Measurements from ENCODE around the gene ZNF609. TPM values are rescaled to one million over a fixed set of nuclear protein-coding genes. Genes with fewer than 3 reads are reported as not detected.

The ZNF609 gene
- total and polyA plus RNA-seq, 8 donors: 4.2 to 25.2 (median 13.1) TPM

DNA sequence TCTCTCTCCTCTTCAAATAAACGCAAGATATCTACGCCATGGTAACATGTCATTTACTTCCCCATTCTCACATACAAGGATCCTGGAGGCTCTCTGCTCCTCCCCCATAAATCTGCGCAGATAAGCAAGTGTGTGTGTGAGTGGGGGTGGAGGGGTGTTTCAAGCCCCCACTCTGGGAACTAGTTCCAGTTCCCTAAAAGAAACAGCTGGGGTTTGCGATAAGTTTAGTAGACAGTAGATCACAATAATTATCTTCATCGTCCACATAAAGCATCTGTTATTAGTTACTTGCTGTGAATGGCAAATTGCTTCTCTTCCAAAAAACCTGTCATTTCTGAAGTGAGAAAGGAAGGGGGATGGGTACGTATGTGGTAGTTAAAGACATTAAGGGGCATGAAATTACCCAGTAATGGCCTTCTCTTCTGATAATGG, 235.2 kb downstream of the ZNF609 start:
- H3K27ac ChIP-seq: peak overlapping the region in 1 of 4 donors; percentile 37
- peak in 1 of 6 donors; percentile 50 for DNase-seq
- no peaks in the 10 kb centered on the region for H3K9me3 ChIP-seq
- intact Hi-C loops (cut with DNase I): no loop called here
- no peaks in the 10 kb centered on the region for H3K27me3 ChIP-seq
- FAIRE-seq: no peak
- H3K36me3 ChIP-seq: peaks cover 0 to 2% (median 0%) of the 10 kb centered on the region in 3 donors
- peaks cover 11 to 51% (median 22%) of the 10 kb centered on the region in 3 donors for H3K4me1 ChIP-seq
- peak in 2 of 4 donors; percentile 7 to 53 for ATAC-seq
- no peak overlapping the region for H3K4me3 ChIP-seq
- 62 to 69% methylated on average over 6 of the region's 6 CpGs for WGBS, 2 donors
- TF ChIP-seq, protein P1, sequence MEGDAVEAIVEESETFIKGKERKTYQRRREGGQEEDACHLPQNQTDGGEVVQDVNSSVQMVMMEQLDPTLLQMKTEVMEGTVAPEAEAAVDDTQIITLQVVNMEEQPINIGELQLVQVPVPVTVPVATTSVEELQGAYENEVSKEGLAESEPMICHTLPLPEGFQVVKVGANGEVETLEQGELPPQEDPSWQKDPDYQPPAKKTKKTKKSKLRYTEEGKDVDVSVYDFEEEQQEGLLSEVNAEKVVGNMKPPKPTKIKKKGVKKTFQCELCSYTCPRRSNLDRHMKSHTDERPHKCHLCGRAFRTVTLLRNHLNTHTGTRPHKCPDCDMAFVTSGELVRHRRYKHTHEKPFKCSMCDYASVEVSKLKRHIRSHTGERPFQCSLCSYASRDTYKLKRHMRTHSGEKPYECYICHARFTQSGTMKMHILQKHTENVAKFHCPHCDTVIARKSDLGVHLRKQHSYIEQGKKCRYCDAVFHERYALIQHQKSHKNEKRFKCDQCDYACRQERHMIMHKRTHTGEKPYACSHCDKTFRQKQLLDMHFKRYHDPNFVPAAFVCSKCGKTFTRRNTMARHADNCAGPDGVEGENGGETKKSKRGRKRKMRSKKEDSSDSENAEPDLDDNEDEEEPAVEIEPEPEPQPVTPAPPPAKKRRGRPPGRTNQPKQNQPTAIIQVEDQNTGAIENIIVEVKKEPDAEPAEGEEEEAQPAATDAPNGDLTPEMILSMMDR (IDR thresholded peaks at IDR 0.05): no peak

DNA sequence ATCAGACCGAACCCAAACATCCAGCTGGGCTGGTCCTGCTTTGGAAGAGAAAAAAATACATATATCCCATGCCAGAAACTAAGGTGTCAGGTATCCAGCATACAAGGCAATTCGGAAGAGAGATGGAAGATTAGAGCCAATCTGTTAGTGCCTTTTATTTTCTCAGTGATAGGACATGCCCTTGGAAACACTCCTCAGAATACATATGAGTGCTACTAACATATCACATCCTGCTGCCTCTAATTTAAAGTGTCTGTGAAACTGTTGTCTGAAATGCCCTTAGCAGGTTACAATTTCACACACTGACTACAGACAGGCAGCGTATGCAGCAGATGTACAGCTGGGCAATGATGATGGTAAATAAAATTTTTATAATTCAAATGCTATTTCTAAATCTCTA, 236.1 kb downstream of the ZNF609 start:
- DNase-seq: no peak
- Histone ChIP-seq H3K4me1 (peaks cover 16 to 60% (median 26%) of the 10 kb centered on the region in 3 donors), H3K27me3 (no peaks in the 10 kb centered on the region), H3K36me3 (no peaks in the 10 kb centered on the region), H3K9me3 (no peaks in the 10 kb centered on the region), H3K4me3 (no peak overlapping the region), H3K27ac (peak overlapping the region in 1 of 4 donors; percentile 4)
- intact Hi-C loops (cut with DNase I): no loop called here
- no peak for FAIRE-seq
- no peak for ATAC-seq
- TF ChIP-seq, protein P1 (IDR thresholded peaks at IDR 0.05): no peak
- WGBS, 2 donors: 61 to 66% methylated on average over 3 of the region's 3 CpGs

DNA sequence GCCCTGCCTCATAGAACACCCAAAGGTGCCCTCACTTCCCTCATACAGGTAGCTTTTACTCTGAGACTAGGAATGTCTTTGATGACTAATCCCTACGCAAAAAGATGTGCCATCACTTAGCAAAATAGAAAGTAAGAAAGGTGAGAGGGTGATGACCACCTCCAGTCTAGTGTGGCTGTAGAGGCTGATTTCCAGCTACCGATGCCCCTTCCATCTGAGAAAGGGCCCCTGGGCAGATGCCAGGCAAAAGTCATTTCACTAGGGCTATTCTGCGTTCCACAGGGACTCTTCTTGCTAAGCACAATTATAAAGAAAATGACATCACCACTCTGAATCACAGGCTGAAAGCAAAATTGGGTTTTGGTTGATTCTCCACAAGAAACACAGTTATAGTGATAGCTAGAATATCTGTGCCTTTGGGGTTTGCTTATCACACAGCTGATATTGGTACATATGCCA, 237.6 kb downstream of the ZNF609 start:
- 65 to 66% methylated on average over 3 of the region's 3 CpGs for WGBS, 2 donors
- H3K4me1 ChIP-seq: peaks cover 24 to 64% (median 26%) of the 10 kb centered on the region in 3 donors
- H3K27ac ChIP-seq: peak overlapping the region in 1 of 4 donors; percentile 1
- DNase-seq (no peak), ATAC-seq (no peak), FAIRE-seq (no peak)
- no peak overlapping the region for H3K4me3 ChIP-seq
- no peaks in the 10 kb centered on the region for H3K36me3 ChIP-seq
- no peaks in the 10 kb centered on the region for H3K27me3 ChIP-seq
- H3K9me3 ChIP-seq: no peaks in the 10 kb centered on the region
- TF ChIP-seq, protein P1 (IDR thresholded peaks at IDR 0.05): no peak
- intact Hi-C loops (cut with DNase I): no loop called here

DNA sequence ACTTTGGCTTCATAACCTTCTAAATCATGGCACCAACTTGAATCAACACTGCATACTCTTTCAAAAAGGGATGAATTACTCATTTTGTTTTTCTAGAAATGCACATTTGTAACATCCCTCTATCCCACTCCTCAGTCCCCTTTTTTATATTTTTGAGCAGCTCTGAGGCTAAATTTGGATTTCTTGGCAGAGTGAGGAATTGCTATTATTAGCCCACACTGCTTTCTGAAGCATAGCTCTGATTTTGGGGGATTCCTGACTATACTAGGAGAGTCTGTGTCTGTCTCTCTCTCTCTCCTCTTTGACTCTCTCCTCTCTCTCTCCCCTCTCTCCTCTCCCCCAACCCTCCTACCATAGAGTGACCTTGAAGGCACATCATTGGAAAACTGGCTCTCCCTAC, 238.4 kb downstream of the ZNF609 start:
- Histone ChIP-seq H3K9me3 (no peaks in the 10 kb centered on the region), H3K4me1 (peaks cover 24 to 58% (median 26%) of the 10 kb centered on the region in 3 donors), H3K27me3 (no peaks in the 10 kb centered on the region), H3K4me3 (no peak overlapping the region), H3K36me3 (no peaks in the 10 kb centered on the region), H3K27ac (peak overlapping the region in 1 of 4 donors; percentile 4)
- DNase-seq (no peak), FAIRE-seq (no peak), ATAC-seq (no peak)
- intact Hi-C loops (cut with DNase I): no loop called here
- TF ChIP-seq, protein P1 (IDR thresholded peaks at IDR 0.05): no peak

DNA sequence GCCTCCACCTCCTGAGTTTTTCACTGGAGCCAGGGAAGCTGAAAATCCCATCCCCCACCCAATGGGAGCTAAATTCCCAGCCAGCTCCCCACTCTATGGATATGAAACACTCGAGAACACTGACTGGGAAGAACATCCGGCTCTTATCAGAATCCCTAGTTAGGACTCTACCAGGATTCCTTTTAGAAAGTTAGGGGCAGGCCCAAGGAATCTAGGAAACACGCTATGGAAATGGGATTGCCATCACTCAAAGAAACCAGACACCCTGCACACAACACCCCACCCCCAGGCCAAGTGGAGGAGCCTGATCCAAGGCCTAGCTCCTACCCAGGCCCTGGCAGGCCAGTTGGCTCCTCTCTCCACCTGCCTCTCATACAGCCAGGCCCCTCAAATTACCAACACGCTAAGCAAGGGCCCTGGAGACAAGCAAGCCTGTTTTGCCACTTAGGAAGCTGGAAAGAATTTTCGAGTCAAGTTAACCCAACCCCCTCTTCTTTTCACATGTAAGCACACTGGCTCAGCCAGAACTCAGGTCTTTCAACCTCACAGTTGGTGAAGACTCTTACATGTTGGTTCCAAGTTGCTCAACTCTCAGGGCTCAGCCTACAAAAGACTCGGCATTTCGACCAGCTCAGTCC, 239.5 kb downstream of the ZNF609 start:
- WGBS, 2 donors: 26 to 28% methylated on average over 7 of the region's 7 CpGs
- H3K27ac ChIP-seq: peak overlapping the region in 2 of 4 donors; percentile 4 to 50
- ATAC-seq (peak in 3 of 4 donors; percentile 13 to 34 (median 23)), FAIRE-seq (no peak), DNase-seq (peak in 3 of 6 donors; percentile 50 to 56 (median 51))
- TF ChIP-seq, protein P1 (IDR thresholded peaks at IDR 0.05): no peak
- no peaks in the 10 kb centered on the region for H3K27me3 ChIP-seq
- intact Hi-C loops (cut with DNase I): no loop called here
- no peaks in the 10 kb centered on the region for H3K9me3 ChIP-seq
- H3K4me1 ChIP-seq: peaks cover 24 to 58% (median 26%) of the 10 kb centered on the region in 3 donors
- H3K4me3 ChIP-seq: no peak overlapping the region
- no peaks in the 10 kb centered on the region for H3K36me3 ChIP-seq

All from pancreas (tissue), 10 donors.